HFFc6 (cell line): Measurements from ENCODE around the gene TEX13A. TPM values are rescaled to one million over a fixed set of nuclear protein-coding genes. Genes with fewer than 3 reads are reported as not detected.
"Not testable (repeated sequence)": the region's sequence is repeated elsewhere in the genome, so short reads cannot be mapped to it uniquely, and the experiment has no call there.

ENCODE experiments used
- DNase-seq: peaks from one replicate; pipeline ENCODE4 v3.0.0-alpha.2; 2018
- H3K27ac Mint-ChIP-seq: 2 replicates; pipeline ENCODE4 v1.8.0; 2020; ENCODE audit warnings: mild to moderate bottlenecking, mixed read lengths
- H3K27me3 Mint-ChIP-seq: 2 replicates; pipeline ENCODE4 v1.8.0; 2021; ENCODE audit warnings: mild to moderate bottlenecking, moderate library complexity, mixed read lengths; ENCODE audit not compliant: insufficient read depth
- H3K36me3 Mint-ChIP-seq: 2 replicates; pipeline ENCODE4 v1.8.0; 2021; ENCODE audit warnings: low read depth, mixed read lengths
- H3K4me1 Mint-ChIP-seq: 2 replicates; pipeline ENCODE4 v1.8.0; 2020; ENCODE audit warnings: low read depth, mixed read lengths
- H3K4me3 Mint-ChIP-seq: 2 replicates; pipeline ENCODE4 v1.8.0; 2020; ENCODE audit warnings: mild to moderate bottlenecking, moderate library complexity, mixed read lengths
- H3K9me3 Mint-ChIP-seq: 2 replicates; pipeline ENCODE4 v1.8.0; 2020; ENCODE audit warnings: mild to moderate bottlenecking, mixed read lengths
- CTCF ChIP-seq: fragments of 200-600 bp; sonication (generic); IDR thresholded peaks from 2 replicates; pipeline ENCODE4 v1.5.0; 2021; ENCODE audit warnings: antibody characterized with exemption, mild to moderate bottlenecking
- total RNA-seq, 6 experiments: library from RNA; stranded (reverse); fragmentation: NEBNext Ultra II Directional; extraction: Animal tissue kit (Norgen Biotek cat#: 25700); gene quantifications; 2 replicates in 1 of 6; 3 replicates in 5 of 6; pipeline ENCODE4 v1.2.3, GENCODE V29; 2021

The TEX13A gene
- total RNA-seq, 6 experiments from 2014 or later = not detected

GRCh38 chrX:105263801-105264200, 43.3 kb upstream of the TEX13A start:
- Mint-ChIP-seq H3K4me3 (no peak overlapping the region), H3K27me3 (no peaks in the 10 kb centered on the region), H3K27ac (no peak overlapping the region), H3K9me3 (peaks cover under 1% of the 10 kb centered on the region; the same call in 1 of the 2 replicates), H3K4me1 (no peaks in the 10 kb centered on the region), H3K36me3 (no peaks in the 10 kb centered on the region)
- DNase-seq = no peak
- TF ChIP-seq CTCF = no peak

- Mint-ChIP-seq H3K9me3 (peaks cover 4% of the 10 kb centered on the region; the same call in 1 of the 2 replicates), H3K4me3 (no peak overlapping the region), H3K27ac (no peak overlapping the region), H3K27me3 (no peaks in the 10 kb centered on the region), H3K36me3 (no peaks in the 10 kb centered on the region), H3K4me1 (no peaks in the 10 kb centered on the region)
- no peak for DNase-seq
- TF ChIP-seq CTCF = no peak
Observed at GRCh38 chrX:105263171-105263570, 42.7 kb upstream of the TEX13A start.

DNA sequence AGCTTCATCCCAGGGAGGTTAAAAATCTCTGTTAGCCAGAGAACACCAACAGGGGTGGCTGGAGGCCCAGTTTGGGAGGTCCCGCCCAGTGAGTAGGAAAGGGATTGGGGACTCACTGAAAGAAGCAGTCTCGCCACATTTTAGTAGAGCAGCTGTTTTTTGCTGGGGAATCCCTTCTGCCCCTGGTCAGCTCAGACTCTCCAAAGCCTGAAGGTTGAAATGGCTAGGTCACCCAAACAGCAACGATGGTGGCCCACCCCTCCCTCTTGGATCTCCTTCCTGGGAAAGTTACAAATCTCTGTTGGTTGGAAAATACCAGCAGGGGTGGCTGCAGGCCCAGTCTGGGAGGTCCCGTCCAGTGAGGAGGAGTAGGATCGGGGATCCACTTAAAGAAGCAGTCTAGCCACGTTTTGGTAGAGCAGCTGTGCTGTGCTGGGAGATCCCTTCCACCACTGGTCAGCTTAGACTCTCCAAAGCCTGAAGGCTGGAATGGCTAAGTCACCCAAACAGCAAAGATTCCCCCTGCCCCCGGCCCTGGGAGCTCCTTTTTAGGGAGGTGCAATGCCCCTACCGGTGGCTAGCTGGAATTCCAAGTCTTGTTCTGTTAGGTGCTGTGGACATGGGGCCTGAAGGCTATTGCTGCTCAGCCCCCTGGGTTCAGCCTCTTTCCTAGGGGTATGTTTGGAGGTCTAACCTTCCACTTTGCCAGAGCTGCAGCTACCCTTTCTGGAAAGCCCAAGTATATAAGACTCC, 40.0 kb upstream of the TEX13A start:
- no peak overlapping the region for H3K4me3 Mint-ChIP-seq
- DNase-seq = no peak
- H3K27ac Mint-ChIP-seq = no peak overlapping the region
- peaks cover 4% of the 10 kb centered on the region; the same call in 1 of the 2 replicates for H3K9me3 Mint-ChIP-seq
- no peaks in the 10 kb centered on the region for H3K4me1 Mint-ChIP-seq
- no peaks in the 10 kb centered on the region for H3K27me3 Mint-ChIP-seq
- no peak for TF ChIP-seq CTCF
- no peaks in the 10 kb centered on the region for H3K36me3 Mint-ChIP-seq

DNA sequence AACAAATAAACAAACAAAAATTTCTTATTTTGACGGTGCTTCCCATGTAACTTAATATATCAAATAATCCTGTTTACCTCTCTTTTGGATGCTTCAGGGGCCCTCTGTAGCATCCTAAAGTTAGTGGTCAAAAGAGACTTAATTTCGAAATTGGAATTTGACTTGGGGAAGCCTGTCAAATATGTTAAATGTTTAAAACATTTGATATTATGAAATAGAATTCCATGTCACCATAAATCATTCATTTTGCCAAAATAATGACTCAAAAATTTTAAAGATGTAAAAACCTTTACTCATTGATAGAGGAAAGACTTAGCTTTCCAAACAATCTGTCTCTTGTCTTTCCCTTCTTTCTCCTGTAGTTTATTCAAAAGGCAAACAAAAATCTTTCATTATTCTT, 20.6 kb upstream of the TEX13A start:
- no peaks in the 10 kb centered on the region; the same call in 1 of the 2 replicates for H3K27me3 Mint-ChIP-seq
- no peaks in the 10 kb centered on the region for H3K4me1 Mint-ChIP-seq
- H3K27ac Mint-ChIP-seq = no peak overlapping the region
- DNase-seq = no peak
- TF ChIP-seq CTCF = no peak
- no peaks in the 10 kb centered on the region for H3K36me3 Mint-ChIP-seq
- no peaks in the 10 kb centered on the region; the same call in 1 of the 2 replicates for H3K9me3 Mint-ChIP-seq
- no peak overlapping the region for H3K4me3 Mint-ChIP-seq

- H3K4me1 Mint-ChIP-seq, H3K27me3 Mint-ChIP-seq, H3K27ac Mint-ChIP-seq, H3K4me3 Mint-ChIP-seq, H3K9me3 Mint-ChIP-seq, DNase-seq, H3K36me3 Mint-ChIP-seq: not testable (repeated sequence)
Observed at GRCh38 chrX:105237407-105237806, 16.9 kb upstream of the TEX13A start.

- Mint-ChIP-seq H3K4me3 (no peak overlapping the region), H3K27ac (no peak overlapping the region), H3K36me3 (no peaks in the 10 kb centered on the region), H3K4me1 (no peaks in the 10 kb centered on the region), H3K9me3 (no peaks in the 10 kb centered on the region), H3K27me3 (no peaks in the 10 kb centered on the region)
- DNase-seq = no peak
- TF ChIP-seq CTCF = no peak
Observed at GRCh38 chrX:105229146-105229545, 8.7 kb upstream of the TEX13A start.
